GM19455 (cell line): Measurements from ENCODE around the gene ADCY1.

Experiments used
- ATAC-seq: cut with Tn5 transposase; IDR thresholded peaks from one replicate; pipeline ENCODE4 v1.9.1; 2021; ENCODE audit not compliant: unreplicated experiment

ADCY1 gene

DNA sequence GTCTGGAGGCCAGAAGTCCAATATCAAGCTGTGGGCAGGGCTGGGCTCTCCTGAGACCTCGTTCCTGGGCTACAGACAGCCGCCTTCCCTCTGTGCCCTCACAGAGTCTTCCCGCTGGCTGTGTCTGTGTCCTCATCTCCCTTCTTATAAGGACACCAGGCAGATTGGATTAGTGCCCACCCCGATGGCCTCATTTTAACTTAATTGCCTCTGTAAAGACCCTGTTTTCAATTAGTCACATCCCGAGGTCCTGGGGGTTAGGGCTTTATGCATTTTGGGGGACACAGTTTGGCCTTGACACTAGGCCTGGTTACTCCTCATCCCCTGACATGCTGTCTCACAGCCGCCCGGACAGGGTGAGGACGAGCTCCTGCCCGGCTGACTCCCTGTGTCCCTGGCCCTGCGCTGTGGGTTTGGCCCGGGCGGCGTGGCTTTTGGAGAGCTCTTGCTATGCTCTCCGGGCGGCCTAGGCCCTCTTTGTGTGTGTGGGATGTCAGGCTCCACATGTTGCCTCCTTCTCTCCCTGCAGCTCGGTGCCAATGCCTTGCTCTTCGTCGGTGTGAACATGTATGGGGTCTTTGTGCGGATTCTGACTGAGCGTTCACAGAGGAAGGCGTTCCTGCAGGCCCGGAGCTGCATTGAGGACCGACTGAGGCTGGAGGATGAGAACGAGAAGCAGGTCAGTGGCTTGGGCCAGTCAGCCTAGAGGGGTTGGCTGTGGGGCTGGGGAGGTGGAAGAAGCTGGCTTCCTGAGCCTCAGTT is 18.2 kb downstream of the ADCY1 start:
- no peak for ATAC-seq

DNA sequence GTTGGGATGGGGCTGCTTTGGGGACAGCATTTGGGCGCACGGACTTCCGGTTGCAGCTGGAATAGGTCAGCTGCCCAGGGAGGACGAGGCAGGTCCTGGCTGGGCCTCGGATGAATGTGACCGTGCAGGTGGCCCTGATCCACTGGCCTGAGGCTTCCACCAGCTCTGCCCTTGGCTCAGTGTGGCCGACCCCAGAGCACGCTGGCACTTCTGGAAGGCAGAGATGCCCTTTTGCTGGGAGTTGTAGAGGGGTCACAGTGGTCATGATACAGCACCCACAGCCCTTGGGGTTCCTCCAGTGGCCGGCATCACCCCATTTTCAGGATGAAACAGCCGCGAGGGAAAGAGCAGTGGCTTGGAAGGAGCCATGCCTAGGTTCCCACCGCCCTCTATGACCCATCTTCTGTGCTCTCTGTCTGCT is 19.0 kb downstream of the ADCY1 start:
- no peak for ATAC-seq

DNA sequence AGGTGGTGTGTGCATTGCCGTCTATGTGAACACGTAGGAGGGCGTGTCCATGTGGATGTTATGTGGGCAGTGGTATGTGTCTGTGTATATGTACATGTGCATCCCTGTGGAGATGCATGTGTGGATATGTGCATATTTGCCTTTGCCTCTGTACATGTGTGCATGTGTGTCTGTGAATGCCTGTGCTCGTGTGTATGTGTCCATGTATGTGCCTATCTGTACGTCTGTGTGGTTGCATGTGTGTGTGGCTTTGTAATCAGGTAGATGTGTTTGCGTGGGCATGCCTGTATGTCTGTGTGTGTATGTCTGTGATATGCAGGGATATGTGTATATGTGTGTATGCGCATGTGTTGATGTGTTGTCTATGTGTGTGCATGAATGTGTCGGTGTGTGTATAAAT is 19.7 kb downstream of the ADCY1 start:
- no peak for ATAC-seq

- ATAC-seq: no peak
Measured at GRCh38 chr7:45594745-45595535, 20.8 kb downstream of the ADCY1 start.

GRCh38 chr7:45595809-45596664 is 21.9 kb downstream of the ADCY1 start:
- ATAC-seq: no peak

DNA sequence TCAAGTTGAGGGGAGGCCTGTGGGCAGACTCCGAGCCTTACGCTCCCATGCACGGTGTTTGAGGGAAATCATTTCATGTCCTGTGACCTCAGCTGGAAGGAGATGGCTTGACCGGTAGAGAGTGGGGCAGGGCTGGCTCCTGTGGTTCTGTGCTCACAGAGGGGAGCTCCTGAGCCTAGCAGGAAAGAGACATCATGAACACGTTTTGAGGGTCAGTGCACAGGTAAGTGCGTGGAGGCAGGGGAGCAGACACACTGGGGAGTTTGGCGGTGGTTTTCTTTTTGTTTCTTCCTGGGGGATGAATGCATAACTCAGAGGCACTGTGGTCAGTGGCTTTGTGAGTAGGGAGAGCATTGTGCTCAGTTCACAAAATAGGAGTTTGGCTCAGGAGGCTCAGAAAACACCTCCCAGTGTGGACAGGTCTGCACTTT is 22.5 kb downstream of the ADCY1 start:
- no peak for ATAC-seq

DNA sequence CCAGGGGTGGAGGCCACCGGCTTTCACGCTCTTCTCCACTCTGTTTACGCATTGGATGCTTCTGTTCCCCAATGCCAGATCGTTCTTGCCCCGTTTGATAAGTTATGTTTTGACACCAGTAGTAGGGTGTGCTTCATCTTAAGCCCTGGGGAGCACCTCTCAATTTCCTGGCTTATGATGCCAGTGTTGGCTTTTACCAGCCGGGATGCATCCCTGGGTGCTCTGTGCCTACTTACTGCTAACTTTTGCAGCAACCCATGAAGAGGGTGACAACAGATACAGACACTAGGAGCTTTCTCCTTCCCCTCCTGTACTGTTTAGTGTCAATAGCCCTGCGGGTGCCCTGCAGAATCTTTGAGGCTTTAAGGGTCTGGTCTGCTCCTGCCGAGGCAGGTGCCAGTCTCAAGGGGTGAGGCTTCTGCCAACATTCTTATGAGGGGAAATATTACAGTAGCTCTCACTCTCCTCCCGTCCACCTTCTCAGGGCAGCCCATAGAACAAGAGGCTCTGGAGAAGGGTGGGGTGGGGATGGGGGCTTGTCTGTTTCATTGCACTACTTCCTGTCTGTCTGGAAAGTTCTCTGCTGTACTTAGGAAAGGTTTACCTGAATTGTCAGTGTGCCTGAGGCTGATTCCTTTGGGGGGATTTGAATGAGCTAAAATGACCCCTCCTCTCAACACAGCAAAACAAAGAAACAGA is 23.3 kb downstream of the ADCY1 start:
- ATAC-seq: no peak

- ATAC-seq: no peak
Measured at GRCh38 chr7:45598886-45599520, 24.8 kb downstream of the ADCY1 start.

DNA sequence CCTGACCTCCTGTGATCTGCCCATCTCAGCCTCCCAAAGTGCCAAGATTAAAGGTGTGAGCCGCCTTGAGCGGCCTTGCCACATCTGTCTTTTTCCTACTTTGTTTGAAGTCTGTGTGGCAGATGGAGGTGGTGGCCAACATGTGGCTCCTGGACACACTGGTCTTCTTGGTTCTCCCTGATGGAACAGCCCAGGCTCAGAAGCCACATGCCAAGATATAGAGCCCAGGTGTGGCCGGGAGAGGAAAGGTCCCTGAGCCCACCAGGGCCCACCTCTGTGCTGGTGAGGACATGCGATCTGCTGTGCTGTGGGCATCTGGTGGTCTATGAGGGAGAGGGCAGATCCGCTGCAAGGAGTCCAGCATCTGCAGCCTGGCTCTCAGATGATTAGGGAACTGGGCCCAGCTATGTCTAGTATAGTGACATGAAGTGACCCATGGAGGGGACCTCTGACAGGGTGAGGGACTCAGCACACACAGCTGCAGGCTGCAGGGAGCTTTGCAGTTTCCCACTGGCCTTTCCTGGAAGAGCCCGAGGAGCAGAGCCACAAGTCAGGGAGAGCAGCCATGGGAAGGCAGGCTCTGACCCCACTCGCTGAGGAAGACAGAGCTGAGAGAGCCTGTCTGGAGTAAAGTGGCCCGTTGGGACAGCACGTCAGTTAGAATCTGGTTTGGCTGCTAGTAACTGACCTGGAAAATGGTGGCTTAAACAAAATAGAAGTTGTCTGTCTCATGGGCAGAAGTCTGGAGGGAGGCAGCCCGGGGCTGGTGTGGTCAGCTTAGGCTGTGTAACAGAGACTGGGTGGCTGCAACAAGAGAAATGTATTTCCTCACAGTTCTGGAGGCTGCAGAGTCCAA is 25.9 kb downstream of the ADCY1 start:
- ATAC-seq: no peak

DNA sequence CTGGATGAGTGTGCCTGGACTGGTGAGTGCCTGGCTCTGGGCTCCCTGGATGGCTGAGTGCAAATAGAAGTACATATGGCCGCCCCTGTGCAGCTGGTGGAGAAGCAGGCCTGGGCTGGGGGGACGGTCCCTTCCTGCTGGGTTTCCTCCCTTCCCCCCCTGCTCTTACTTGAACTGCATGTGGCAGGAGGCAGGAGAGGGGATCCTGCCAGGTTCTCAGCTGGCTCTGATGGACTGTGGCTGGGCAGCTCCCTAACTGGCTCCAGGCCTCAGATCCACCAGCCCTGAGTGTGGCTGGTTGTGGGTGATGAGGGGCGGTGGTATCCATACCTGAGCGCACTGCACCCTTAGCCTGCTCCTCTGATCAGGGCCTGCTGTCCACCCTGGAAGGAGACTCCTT is 26.9 kb downstream of the ADCY1 start:
- ATAC-seq: no peak

GRCh38 chr7:45601816-45602540 is 27.8 kb downstream of the ADCY1 start:
- ATAC-seq: no peak

DNA sequence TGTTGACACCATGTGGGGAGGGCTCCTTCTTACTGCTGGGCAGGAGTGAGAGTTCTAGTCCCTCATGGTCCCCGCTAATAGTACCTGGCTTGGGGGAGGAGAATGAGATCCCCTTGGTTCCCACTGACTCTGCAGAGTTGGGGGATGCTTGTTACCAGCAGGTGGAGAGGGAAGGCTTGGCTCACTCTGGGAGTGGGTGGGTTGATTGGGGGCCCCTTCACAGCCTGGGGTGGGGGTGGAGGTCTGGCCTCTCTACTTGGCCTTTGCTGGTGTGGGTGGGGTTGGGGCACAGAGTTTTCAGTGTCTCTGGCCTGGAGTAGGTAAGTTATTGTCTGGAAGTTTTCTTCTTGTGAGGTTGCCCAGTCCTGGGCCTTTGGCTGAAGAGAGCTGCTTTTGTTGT is 31.9 kb downstream of the ADCY1 start:
- no peak for ATAC-seq

DNA sequence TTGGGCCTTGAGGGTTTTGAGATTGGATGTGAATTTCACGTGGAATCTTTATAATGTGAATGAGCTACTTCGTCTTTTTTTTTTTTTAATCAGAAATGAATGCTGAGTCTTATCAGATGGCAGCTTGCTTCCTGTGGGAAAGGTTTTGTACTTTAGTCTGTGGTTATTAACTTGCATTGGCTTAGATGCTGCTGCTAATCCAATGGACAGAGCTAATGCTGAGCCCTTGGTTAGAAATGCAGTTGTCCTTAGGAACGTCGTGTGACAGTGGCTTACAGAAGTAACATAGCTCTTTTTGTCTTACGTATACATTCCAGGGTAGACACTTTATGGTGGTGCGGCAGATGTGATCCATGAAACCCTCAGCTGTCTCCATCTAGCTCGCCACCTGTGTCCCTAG is 32.8 kb downstream of the ADCY1 start:
- no peak for ATAC-seq

- ATAC-seq: no peak
Measured at GRCh38 chr7:45609180-45609579, 35.0 kb downstream of the ADCY1 start.

DNA sequence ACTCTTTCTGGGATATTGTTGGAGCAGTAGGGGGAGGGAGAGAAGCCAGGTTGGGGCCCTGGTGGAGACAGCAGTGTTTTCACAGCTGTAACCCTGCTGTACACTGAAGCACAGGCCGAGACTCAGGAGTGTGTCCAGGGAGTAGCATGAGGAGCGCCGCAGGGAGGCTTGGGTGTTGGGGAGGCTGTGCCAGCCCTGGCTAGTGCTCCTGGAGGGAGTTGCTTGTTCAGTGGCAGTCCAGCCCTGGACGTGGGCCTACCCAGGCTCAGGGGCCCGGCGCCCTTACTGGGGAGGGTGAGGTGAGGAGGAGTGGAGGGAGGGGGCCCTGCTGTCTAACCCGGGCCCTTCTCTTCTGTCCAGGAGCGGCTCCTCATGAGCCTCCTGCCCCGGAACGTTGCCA is 35.9 kb downstream of the ADCY1 start:
- no peak for ATAC-seq

DNA sequence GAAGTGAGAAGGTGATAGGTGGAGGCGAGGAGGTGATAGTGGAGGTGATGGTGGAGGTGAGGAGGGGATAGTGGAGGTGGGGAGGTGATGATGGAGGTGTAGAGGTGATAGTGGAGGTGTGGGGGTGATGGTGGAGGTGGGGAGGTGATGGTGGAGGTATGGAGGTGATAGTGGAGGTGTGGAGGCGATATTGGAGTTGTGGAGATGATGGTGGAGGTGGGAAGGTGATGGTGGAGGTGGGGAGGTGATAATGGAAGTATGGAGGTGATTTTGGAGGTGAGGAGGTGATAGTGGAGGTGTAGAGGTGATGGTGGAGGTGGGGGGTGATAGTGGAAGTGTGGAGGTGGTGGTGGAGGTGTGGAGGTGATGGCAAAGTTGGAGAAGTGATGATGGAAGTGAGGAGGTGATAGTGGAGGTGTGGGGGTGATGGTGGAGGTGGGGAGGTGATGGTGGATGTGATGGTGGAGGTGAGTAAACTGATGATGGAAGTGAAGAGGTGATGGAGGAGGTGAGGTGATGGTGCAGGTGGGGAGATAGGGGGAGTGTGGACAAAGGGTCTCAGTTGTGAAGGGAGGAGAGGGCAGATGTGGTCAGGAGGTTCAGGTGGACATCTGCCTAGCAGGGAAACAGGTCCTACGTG is 36.6 kb downstream of the ADCY1 start:
- no peak for ATAC-seq

DNA sequence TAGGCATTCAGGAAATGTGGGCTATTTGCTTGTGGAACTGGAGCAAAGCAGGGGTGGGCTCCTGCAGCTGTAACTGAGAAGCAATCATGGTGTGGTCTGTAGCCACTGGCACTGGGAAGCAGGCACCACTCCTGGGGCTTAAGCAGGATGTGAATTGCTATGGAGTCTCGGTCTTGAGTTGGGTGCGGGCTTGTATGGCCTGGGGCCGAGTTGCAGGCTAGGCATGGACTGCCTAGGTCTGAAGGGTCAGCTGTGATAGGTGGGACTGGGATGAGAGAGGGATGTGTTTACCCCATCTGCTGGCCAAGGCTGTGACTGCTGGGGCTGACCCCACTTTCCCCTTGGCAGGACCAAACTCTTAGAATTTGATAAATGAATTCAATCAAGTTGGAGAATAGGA is 43.0 kb downstream of the ADCY1 start:
- ATAC-seq: no peak

GRCh38 chr7:45622058-45622457 is 47.9 kb downstream of the ADCY1 start:
- ATAC-seq: no peak
